ENCODE data around the gene BAIAP3.

The BAIAP3 gene

DNA sequence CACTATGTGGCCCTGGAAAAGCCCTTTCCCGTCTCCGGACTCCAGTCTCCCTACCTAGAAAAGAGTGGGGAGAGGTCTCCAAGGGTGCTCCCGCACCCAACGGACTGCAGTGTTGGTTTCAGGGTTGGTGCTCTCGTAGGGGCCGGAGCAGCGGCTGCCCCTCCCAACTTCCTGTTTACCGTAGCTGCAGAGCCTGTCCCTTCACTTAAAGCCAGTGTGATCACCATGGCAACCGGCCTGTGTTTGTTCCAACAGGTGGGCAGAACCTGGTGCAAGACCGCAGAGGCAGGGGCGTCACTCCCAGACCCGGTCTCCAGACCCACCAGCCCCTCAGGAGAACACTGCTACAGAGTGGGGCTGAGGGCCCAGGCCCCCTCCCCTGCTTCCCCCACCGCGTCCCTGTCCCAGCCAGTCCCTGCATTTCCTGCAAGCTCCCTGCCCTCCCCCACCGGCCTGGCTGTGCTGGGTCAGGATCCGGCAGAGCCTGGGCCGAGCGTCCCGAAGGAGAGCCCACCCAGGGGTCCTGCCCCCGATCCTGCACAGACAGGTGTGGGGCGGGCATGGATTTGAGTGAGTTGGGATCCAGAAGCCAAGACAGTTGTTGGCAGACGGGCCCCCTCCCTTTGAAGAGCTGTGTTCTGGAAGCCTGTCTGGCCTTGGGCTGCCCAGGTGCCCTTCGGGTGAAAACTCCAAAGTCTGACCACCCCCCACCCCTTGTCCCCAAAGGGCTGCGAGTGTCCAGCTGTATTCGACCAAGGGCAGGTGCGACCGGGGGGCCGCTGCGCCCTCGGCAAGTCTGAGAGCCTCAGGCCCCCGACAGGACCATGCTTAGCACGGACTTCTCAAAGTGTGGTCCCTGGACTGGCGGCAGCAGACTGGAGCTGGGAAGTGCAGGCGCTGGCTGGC is 1.5 kb upstream of the BAIAP3 start:
- peak; percentile 88 for DNase-seq (ENCODE audit: low read depth, low spot score)

DNA sequence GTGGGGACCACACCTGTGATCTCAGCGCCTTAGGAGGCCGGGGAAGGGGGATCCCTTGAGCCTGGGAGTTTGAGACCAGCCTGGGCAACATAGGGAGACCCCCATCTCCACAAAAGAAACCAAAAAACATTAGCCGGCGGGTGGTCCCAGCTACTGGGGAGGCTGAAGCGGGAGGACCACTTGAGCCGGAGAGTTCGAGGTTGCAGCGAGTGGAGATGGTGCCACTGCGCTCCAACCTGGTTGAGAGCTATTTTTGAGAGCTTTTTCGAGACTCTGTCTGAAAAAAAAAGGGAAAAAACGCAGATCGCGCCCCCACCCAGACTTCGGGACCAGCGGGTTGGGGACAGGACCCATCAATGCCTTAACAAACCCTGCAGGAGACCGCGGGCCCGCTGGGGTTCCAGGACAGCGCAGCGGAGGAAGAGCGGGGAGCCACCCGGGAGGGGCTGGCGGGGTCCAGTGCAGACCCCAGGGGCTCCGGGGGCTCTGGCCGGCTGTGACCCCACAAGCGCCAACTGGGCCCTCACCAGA is 762 bp upstream of the BAIAP3 start:
- DNase-seq (ENCODE audit: low read depth, low spot score): no peak

DNA sequence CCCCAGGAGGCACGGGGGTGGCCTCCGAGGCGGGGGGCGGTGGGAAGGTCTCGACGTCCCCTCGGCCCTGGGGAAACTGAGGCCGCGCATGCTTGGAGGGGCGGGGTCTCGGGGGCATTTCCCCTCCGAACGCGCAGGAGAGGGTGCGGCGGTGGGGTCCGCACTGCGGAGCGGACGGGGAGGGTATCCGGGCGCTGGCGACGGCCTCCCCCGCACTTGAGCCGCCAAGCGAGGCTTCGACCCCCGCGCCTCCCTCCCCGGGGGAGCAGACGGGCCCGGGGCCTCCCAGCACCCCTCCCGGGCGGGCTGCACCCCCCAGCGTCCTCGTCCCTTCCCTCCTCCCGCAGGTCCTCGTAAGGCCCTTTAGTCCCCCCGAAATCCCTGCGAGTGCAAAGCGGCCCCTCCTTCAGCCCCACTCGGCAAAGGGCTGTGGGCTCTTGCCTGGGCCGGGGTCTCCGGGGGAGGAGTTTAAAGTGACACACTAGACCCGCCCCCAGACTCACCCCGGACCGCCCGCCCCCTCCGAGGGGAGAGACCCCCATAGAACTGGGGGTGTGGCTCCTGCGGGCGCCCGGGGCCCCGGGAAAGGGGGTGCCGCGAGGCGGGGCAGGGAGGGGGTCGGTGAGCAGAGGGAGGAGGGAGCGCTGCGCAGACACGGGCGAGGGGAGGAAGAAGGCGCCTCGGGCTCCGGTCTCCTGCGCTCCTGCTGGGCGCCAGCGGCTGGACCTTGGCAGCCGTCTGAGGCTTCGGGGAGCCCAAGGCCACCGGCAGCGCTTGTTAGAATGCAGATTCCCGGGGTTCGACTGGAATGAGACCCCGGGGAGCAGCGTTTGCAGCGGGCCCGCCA is 632 bp downstream of the BAIAP3 start:
- no peak for DNase-seq (ENCODE audit: low read depth, low spot score)

DNA sequence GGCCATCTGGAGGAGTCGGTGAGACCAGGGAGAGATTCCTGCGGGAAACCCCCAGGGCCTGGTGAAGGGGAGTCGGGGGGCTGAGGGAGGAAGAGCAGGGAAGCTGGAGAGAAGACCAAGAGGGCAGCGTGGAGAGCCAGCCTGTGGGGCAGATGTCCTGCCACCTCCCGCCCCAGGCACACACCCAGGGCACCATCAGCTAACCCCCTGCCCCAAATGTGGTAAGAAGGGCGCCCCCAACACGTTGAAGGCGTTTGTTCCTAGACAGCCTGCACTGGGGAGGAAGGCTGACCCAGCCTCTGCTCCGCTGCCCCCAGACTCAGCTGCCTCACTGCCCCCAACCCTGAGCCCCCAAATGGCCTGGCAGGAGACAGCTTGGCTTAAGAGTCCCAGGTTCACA is 1.3 kb downstream of the BAIAP3 start:
- no peak for DNase-seq (ENCODE audit: low read depth, low spot score)

DNA sequence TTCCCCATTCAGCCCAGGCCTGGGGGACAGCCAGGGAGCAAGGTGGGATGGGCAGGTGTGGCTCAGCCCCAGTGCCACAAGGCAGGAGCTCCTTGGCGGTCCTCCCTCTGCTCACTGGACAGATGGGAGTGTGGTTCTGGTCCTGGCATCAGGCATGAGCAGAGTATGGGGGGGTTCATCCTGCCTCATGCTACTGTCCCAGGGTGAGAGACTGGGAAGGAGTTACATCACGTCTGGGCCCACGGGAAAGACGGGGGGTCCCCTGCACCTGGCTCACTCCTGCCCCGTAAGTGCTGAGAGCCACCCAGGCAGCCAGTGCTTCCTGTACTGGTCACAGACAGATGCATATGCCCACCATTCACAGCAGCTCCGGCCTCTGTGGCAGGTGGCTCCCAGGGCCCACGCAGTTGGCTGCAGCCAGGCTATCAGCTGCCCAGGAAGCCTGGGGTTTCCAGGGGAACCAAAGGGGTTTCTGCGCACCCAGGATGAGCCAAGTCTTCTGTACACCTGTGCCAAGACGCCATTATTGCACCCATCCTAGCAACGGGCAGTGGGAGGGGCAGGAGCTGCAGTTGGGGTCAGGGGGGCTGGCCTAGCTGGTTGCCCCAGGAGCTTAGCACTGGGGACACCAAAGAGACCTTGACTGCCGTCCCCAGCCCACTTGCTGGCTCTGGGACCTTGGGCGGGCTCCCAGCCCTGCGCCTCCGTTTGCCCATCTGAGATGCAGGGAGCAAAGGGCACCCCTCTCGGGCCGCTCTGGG is 1.9 kb downstream of the BAIAP3 start:
- DNase-seq (ENCODE audit: low read depth, low spot score): no peak

DNA sequence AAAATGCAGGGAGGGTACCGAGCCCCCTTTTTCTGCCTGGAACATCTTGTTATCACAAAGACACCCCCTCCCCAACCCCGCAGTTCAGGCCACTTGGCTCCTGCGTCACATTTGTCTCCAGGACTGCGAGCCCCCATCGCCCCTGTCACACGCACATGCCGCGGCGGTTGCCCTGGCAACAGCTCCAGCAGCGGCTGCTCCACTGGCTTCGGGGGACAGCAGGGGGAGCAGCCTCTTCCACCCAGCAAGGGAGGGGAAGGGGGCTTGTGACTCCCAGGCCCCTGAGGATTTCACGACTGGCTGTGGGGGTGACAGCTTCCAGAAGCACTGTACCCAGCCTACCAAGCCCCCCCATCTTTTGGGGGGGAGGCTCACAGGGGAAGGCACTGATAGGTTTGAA is 2.6 kb downstream of the BAIAP3 start:
- no peak for DNase-seq (ENCODE audit: low read depth, low spot score)

DNA sequence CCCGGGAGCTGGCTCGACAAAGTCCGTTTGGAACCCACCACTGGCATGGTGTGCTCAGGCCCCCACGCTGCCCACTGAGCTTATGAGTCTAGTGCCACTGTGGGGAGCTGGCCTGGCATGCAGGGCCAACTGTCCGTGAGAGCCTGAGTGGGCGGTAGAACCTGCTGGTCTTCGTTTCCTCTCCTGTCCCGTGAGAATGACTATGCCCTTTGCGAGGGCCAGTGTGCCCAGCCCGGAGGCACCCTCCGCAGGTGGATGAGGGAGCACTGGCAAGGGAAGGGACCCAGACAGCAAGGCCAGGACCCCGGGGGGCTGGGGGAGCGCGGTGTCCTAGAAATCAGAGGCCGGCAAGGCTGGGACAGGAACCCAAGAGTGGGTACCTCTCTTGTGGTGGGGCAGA is 3.2 kb downstream of the BAIAP3 start:
- no peak for DNase-seq (ENCODE audit: low read depth, low spot score)

DNA sequence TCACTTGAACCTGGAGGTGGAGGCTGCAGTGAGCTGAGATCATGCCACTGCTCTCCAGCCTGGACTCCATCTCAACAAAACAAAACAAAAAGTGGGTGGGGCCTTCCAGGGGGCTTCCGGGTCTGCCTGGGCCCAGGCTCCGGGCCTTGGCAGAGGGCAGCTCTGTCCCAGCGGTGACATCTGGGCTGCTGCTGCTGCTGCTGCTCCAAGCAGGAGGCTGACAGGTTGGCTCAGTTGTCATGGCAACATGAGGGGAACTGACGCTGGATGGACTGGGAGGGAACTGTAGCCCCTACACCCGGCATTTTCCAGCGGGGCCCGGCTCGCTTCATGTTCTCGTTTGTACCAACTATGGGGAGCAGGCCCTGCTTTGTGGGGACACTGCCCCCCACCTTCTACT is 4.0 kb downstream of the BAIAP3 start:
- peak; percentile 46 for DNase-seq (ENCODE audit: low read depth, low spot score)

DNA sequence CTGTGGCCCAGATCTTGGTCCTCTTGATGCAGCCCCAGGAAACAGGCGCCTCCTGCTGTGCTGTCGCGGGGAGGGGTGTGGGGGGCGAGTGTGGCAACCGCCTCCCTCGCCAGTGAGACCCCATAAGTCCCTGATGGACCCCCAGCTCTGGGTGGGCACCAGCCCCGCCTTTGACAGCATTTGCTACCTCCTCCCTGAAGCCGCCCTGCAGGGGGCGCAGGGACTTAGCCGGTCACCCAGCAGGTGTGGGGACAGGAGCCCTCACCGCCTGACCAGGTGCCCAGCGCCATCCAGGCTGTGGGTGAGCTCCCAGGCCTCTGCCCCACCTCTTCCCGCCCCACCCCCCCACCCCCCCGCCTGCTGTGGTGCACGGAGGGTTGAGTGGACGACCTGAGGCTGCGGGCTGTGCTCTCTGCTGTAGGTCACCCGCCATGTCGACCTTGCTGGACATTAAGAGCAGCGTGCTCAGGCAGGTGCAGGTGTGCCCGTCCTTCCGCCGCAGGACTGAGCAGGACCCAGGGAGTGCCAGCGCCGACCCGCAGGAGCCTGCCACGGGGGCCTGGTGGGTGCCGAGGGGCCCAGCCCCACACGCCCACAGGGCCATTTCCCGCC is 4.8 kb downstream of the BAIAP3 start:
- peak; percentile 42 for DNase-seq (ENCODE audit: low read depth, low spot score)

DNA sequence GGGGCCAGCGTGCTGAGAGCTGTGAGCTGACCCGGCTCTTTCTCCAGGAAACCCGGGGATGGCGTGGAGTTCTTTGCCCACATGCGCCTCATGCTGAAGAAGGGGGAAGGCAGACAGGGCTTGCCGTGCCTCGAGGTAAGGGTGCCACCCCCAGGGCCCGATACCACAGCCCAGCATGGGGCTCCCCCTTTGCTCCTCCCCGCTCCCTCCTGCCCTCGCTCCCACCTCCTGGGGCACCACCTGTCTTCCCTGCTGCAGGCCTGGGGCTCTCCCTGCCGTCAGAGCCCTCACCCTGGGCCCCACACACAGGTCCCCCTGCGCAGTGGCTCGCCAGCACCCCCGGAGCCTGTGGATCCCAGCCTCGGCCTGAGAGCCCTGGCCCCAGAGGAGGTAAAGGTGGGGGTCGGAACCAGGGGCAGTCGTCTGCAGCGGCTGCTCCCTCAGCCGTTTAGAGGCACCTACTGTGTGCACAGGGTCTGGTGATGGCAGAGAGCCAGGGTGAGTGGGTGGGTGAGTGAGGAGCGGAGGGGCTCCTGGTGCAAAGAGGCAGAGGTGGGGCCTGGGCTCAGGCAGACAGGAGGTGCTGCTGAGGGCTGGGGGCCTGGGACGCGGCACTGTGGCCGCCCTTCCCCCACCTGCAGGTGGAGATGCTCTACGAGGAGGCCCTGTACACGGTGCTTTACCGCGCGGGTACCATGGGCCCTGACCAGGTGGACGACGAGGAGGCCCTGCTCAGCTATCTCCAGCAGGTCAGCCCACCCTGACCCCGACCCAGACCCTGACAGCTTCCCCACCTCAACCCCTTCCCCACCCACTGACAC is 5.6 kb downstream of the BAIAP3 start:
- DNase-seq (ENCODE audit: low read depth, low spot score): no peak

DNA sequence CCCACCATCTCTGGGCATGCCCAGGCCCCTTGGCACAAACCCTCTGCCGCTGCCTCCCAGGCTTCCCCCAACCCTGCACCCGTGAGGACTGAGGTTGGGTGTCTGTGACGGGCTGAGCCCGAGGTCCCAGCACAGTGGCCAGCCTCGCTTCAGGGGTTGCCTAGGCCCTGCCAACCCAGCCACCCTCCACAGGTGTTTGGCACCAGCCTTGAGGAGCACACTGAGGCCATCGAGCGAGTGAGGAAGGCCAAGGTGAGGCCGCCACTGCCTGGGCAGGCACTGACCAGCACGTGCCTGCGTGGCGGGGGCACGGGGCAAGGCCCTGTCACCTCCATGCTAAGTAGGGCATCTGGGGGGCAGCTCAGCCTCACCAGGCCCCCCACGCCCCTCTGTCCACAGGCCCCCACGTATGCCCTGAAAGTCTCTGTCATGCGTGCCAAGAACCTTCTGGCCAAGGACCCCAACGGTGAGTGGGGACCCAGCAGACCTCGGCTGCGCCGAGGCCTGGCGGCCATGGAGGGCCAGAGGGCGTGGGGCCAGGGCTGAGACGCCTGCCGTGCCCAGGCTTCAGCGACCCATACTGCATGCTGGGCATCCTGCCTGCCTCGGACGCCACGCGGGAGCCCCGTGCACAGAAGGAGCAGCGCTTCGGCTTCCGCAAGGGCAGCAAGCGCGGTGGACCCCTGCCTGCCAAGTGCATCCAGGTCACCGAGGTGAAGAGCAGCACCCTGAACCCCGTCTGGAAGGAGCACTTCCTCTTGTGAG is 7.5 kb downstream of the BAIAP3 start:
- DNase-seq (ENCODE audit: low read depth, low spot score): no peak

DNA sequence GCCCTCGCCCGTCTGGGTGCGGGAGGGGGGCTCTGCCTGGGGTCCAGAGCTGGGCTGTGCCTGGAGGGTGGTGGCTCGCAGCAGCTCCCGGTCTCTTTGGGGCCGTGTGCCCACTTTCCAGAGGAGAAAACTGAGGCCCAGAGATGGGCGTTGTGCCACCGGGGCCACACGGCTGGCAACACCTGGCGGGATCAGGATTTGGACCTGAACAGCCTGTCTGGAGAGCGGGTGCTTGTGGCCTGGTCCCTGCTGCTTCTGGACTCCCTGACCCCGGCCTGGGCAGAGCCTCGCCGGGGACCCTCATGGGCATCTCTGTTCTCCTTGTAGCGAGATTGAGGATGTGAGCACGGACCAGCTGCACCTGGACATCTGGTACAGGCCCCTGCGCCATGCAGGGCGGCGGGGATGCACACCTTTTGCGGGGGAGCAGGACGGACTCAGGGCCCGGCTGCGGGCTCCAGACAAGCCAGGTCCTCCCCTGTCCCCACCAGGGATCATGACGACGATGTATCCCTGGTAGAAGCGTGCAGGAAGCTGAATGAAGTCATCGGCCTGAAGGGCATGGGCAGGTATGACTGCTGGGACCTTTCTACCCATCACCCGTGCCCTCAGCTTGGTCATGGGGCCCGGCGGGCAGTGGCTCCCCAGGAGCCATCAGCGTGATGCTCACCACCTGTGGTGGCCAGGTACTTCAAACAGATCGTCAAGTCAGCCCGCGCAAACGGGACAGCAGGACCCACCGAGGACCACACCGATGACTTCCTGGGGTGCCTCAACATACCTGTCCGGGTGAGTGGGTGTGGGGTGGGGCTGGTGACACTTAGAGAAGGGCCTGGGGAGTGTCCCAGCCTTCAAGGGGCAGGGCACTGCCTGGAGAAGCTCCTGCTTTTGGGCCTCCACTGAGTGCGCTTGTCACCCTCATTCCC is 8.3 kb downstream of the BAIAP3 start:
- DNase-seq (ENCODE audit: low read depth, low spot score): no peak

DNA sequence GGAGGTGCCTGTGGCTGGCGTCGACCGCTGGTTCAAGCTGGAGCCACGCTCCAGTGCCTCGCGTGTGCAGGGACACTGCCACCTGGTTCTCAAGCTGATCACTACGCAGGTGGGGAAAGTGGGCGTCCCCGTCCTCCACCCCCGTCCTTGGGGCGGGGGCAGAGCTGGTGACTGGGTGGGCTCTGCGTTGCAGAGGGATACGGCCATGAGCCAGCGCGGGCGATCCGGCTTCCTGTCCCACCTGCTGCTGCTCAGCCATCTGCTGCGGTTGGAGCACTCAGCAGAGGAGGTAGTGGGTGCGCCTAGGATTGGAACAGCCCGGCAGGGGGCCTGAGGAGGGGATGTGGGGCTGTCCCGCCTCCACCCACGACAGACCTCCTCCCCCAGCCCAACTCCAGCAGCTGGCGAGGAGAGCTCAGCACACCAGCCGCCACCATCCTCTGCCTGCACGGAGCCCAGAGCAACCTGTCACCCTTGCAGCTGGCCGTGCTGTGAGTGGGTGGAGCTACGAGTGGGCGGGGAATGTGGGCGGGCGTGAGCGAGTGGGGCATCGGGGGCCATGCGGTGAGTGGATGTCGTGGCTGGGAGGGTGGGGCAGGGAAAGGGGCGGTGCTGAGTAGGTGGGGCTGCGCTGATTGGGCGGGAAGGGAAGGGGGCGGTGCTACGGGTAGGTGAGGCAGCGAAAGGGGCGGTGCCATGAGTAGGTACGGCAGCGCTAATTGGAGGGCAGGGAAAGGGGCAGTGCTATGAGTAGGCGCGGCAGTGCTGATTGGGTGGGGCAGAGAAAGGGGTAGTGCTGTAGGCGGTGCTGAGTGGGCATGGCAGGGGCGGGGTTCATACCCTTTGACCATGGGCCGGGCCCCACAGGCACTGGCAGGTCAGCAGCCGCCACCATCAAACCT is 9.3 kb downstream of the BAIAP3 start:
- peak; percentile 97 for DNase-seq (ENCODE audit: low read depth, low spot score)

DNA sequence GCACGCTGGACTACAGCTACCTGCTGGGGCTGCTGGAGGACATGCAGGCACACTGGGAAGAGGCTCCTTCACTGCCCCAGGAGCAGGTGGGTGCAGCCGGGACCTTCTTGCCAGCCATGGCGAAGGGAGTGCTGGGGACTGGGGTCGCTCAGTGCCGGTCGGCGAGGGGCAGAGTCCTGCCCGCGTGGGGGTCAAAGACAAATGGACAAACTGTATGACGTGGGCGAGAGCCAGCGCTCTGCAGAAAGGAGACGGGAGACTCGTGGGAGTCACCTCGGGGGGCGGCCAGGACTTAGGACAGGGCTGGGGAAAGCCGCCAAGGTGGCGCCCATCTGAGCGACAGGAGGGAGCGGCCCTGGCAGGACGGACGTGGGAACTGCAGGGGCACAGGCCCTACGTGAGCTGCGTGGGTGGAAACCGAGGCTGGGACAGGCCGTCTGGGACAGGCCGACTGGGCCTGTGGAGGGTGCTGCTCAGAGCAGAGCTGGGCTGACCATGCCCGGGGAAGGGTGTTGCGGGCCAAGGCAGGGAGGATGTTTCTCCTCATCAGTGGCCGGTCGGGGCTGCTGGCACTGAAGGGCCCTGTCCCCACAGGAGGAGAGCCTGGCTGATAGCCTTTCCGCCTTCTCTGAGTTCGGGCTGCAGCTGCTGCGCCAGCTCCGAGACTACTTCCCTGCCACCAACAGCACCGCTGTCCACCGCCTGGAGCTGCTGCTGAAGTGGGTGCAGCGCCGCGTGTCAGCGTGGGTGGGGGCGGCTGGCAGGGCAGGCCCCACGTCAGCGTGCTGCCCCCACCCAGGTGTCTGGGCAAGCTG is 10.2 kb downstream of the BAIAP3 start:
- peak; percentile 32 for DNase-seq (ENCODE audit: low read depth, low spot score)

DNA sequence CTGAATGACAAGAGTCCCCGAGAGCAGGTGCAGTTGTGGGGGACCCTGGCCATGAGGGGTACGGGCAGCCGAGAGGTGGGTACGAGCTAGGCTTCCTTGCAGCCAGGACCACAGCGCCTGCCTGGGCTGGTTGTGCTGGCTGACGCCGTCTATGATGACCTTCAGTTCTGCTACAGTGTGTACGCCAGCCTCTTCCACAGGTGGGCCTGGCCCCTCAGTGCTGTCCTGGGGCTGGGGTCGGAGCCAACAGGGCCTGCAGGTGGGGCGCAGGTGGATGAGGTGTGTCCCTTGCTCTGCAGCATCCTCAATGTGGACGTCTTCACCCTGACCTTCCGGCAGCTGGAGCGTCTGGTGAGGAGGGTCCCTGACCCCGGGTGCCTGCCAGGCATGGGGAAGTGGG is 11.1 kb downstream of the BAIAP3 start:
- DNase-seq (ENCODE audit: low read depth, low spot score): no peak

DNA sequence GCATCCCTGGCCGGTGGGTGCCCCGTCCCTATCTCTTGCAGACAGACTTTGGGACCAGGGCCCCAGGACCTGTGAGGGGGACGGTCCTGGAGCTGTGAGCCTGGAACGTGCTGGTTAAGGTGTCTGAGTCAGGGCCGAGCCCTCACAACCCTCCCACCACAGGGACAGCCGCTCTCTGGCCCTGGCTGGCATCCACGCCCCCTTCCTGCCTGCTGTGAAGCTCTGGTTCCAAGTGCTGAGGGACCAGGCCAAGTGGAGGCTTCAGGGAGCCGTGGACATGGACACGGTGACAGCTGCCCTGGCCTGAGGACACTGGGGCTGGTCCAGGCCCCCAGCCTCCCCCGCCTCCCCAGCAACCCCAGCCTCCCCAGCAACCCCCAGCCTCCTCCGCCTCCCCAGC is 11.6 kb downstream of the BAIAP3 start:
- DNase-seq (ENCODE audit: low read depth, low spot score): no peak
